Right ventricle myocardium superior (tissue), 1 donor: Measurements from ENCODE around the gene NDUFV1. TPM values are rescaled to one million over a fixed set of nuclear protein-coding genes. Genes with fewer than 3 reads are reported as not detected.
"Not testable (repeated sequence)": the region's sequence is repeated elsewhere in the genome, so short reads cannot be mapped to it uniquely, and the experiment has no call there.

ENCODE experiments used
- ATAC-seq: fragments of 200-7000 bp; cut with Tn5 transposase; one replicate; pipeline ENCODE4 v1.9.1; 2020; ENCODE audit warnings: mild to moderate bottlenecking; ENCODE audit not compliant: poor library complexity
- DNase-seq: peaks from one replicate; pipeline ENCODE4 v3.0.0-alpha.2; 2020
- intact Hi-C: fragments of 100-400 bp; cut with DNase I; formaldehyde crosslinking; loops from one replicate; pipeline ENCODE4 v1.11.2; 2022
- total RNA-seq: library from RNA; stranded (reverse); fragmentation: NEBNext Ultra II Directional; extraction: Animal tissue kit (Norgen Biotek cat#: 25700); gene quantifications from one replicate; pipeline ENCODE4 v1.2.1, GENCODE V29; 2021
- donor health status: DM: no; HTN: yes; CAD: no; lungs with severe emphysema.

The NDUFV1 gene
- total RNA-seq, 1 donor from 2014 or later = 754 TPM

- ATAC-seq (no peak), DNase-seq (no peak)
- intact Hi-C loops = no loop called here
These were observed 38.0 kb downstream of the NDUFV1 start for GRCh38 chr11:67644472-67645418.

GRCh38 chr11:67645521-67646461, 39.1 kb downstream of the NDUFV1 start:
- DNase-seq (no peak), ATAC-seq (no peak)
- intact Hi-C loops = no loop called here

- intact Hi-C loops = no loop called here
- no peak for ATAC-seq
- no peak for DNase-seq
These were observed 40.0 kb downstream of the NDUFV1 start for GRCh38 chr11:67646535-67647336.

- intact Hi-C loops = no loop called here
- DNase-seq = no peak
- no peak for ATAC-seq
These were observed 40.7 kb downstream of the NDUFV1 start for GRCh38 chr11:67647471-67647870.

GRCh38 chr11:67648140-67648795, 41.5 kb downstream of the NDUFV1 start:
- ATAC-seq (no peak), DNase-seq (no peak)
- intact Hi-C loops = no loop called here

- DNase-seq = no peak
- ATAC-seq = no peak
- intact Hi-C loops = no loop called here
These were observed 42.3 kb downstream of the NDUFV1 start for GRCh38 chr11:67648796-67649613.

- intact Hi-C loops = loop anchor here (10.0 kb wide), 1 partner anchor 75 kb away; no protein-coding TSS in a partner anchor
- ATAC-seq (no peak), DNase-seq (no peak)
These were observed 43.1 kb downstream of the NDUFV1 start for GRCh38 chr11:67649634-67650510.

GRCh38 chr11:67651976-67652781, 45.4 kb downstream of the NDUFV1 start:
- intact Hi-C loops = loop anchor here (10.0 kb wide), 1 partner anchor 77 kb away; no protein-coding TSS in a partner anchor
- ATAC-seq (no peak), DNase-seq (no peak)

- intact Hi-C loops = loop anchor here (10.0 kb wide), 1 partner anchor 78 kb away; no protein-coding TSS in a partner anchor
- no peak for DNase-seq
These were observed 46.5 kb downstream of the NDUFV1 start for GRCh38 chr11:67652965-67653845.

GRCh38 chr11:67654225-67654624, 47.5 kb downstream of the NDUFV1 start:
- DNase-seq = no peak
- ATAC-seq = no peak
- intact Hi-C loops = loop anchor here (10.0 kb wide), 1 partner anchor 79 kb away; no protein-coding TSS in a partner anchor

More at GRCh38 chr11:67652965-67653845, 46.5 kb downstream of the NDUFV1 start:
- no peak for ATAC-seq

GRCh38 chr11:67656278-67656922, 49.7 kb downstream of the NDUFV1 start:
- intact Hi-C loops = loop anchor here (10.0 kb wide), 1 partner anchor 82 kb away; no protein-coding TSS in a partner anchor
- ATAC-seq (no peak), DNase-seq (no peak)

GRCh38 chr11:67657300-67657699, 50.6 kb downstream of the NDUFV1 start:
- intact Hi-C loops = loop anchor here (10.0 kb wide), 1 partner anchor 82 kb away; no protein-coding TSS in a partner anchor
- DNase-seq (no peak), ATAC-seq (no peak)

GRCh38 chr11:67659651-67660165, 53.0 kb downstream of the NDUFV1 start:
- DNase-seq, ATAC-seq: not testable (repeated sequence)
- intact Hi-C loops = loop anchor here (10.0 kb wide), 1 partner anchor 85 kb away; no protein-coding TSS in a partner anchor
